Measurements from ENCODE around the gene CDKN1C. TPM values are rescaled to one million over a fixed set of nuclear protein-coding genes. Genes with fewer than 3 reads are reported as not detected.

Gene CDKN1C
- total RNA-seq, 1 donor from 2014 or later, result 0.29 TPM

DNA sequence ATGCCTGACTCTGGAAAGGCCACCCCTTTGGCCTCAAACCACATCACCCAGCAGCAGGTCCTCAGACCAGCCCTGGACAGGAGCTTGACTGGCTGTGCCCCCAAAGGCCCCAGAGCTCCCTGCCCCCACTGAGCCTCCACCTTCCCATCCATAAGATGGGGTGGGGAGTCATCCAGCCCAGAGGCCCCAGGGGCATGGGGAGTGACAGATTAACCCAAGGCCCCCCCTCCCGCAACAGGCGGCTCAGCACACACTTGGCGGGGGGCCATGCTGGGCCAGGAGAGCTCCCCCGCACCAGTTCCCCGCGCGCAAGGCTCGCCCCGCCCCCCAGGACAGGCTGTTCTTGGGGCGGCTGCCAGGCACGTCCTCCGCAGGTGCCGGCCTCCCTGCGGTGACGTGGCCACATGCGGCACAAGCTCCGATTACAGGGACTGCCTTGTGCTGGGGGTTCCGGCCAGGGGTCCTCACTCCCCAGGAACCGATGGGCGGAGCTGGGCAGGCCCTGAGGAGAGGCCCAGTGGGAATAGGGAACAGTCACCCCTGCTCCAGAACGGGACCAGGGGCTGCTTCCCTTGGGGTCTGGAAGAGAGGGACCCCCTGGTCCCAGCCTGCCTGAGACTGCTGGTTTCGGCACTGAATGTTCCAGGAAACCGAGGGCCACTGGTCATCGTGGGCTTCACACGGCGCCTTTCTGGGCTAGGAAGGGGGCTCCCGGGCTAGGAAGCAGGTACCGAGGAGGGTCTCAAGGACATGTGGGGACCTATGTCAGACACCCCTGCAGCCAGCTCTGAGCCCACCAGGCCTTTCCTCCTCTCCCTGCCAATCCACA is 5.1 kb upstream of the CDKN1C start:
- intact Hi-C loops (cut with micrococcal nuclease), result loop anchor here (5.0 kb wide), 1 partner anchor 1038 kb away; the partner anchor contains the start of gene LSP1

DNA sequence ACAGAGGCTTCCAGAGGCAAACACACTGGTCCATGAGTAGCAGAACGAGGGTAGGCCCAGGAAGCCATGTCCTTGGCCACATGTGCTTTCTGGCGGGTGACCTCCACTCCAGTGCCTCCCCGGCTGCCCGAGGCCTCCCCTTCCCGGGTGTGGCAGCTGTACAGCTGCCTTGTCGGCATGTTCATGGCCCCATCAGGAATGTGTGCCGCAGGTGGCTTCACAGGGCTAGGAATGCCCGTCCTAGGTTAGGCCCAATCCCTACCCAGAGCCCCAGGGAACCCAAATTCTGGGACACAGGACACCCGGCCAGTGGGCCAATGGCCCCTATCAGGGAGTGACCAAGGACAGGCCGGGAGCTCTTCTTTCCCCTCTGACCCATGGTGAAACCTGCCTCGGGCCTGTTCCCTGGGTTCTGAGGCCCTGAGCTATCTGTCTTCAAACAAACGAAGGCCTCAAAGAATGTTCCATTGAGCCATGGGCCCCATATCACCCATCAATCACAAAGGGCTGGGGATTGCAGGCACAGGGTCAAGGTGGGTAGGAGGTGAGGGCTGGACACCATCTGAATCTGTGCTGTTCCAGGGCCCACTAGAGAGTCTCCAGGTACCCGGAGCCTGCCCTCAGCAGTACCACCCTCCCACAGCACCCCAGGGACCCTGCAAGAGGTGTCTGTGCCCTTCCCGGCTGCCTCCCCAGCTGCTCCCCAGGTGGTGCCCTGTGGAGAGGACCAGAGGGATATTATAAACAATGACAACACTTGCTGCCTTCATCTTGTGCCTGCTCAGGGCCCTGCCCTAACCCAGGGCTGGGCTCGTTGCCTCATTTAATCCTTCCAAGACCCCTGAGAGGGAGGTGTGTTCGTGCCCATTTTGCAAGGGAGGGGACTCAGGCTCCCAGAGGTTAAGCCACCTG is 4.0 kb upstream of the CDKN1C start:
- intact Hi-C loops (cut with micrococcal nuclease), result loop anchor here (2.0 to 10.0 kb wide), 5 partner anchors 103 to 1037 kb away; partner anchors contain the start of genes KCNQ1OT1, LSP1 and NAP1L4

DNA sequence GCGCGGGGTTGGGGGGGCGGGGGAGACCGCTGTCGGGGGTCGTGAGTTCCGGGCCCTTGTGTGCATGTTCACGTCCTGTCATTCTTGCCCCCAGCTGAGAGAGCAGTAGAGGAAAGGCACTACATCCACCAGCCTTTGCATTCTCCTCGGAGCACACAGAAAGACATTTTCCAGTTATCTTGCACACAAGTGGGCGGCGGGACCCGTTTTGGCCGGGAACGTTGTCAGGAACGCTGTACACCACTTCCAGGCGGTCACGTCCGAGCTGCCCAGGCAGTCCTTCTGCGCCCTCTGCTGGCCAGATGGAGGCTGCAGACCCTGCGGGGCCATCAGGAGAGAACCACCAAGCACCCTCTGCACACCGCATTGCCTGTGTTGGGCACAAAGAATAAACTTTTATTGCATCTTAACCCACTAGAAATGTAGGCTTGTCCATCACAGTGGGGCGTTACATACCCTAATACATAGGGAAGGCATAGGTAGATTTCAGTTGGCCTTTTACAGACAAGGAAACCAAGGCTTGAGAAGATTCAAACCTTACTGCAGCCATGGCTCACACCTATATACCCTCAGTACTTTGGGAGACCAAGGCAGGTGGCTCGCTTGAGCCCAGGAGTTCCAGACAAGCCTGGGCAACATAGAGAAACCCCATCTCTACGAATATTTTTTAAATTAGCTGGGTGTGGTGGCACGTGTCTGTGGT is 2.8 kb upstream of the CDKN1C start:
- intact Hi-C loops (cut with micrococcal nuclease), result loop anchor here (1.0 to 10.0 kb wide), 6 partner anchors 104 to 694 kb away; partner anchors contain the start of genes KCNQ1OT1 and NAP1L4

DNA sequence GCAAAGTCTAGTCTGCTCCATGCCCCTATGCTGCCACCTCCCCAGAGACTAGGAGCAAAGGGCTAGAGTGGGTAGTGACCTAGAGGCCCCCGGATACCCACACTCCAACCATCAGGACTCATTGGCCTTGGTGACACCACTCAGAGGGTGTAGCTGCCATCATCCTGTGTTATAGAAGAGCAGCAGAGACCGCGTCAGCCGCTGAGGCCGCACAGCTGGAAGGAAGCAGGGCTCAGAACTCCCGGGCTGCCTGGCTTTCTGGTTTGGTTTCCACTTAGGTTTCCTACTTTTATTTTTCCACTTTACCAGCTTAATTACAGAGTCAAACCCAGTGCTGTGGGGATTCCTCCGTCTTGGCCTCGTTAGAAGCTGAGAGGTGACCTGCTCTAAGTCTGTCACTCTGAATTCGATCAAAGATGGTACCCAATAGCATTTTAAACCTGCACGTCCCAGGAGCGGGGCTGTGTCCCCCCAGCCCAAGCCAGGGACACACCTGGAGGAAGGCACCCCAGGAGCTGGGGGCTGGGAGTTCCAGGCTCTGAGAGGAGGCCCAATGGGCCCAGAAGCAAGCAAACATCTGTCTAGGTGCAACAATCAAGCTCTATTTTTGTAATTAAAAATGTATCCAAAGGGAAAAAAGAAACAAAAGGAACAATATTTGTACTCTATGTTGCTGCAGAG is 2.1 kb upstream of the CDKN1C start:
- intact Hi-C loops (cut with micrococcal nuclease), result loop anchor here (1.0 to 10.0 kb wide), 6 partner anchors 105 to 693 kb away; partner anchors contain the start of genes KCNQ1OT1 and NAP1L4

GRCh38 chr11:2886936-2887335 is 1.4 kb upstream of the CDKN1C start:
- intact Hi-C loops (cut with micrococcal nuclease), result loop anchor here (1.0 to 10.0 kb wide), 4 partner anchors 105 to 692 kb away; partner anchors contain the start of genes KCNQ1, KCNQ1OT1 and NAP1L4

GRCh38 chr11:2886191-2886894 is 768 bp upstream of the CDKN1C start:
- intact Hi-C loops (cut with micrococcal nuclease), result loop anchor here (1.0 to 10.0 kb wide), 4 partner anchors 106 to 692 kb away; partner anchors contain the start of genes KCNQ1, KCNQ1OT1 and NAP1L4

DNA sequence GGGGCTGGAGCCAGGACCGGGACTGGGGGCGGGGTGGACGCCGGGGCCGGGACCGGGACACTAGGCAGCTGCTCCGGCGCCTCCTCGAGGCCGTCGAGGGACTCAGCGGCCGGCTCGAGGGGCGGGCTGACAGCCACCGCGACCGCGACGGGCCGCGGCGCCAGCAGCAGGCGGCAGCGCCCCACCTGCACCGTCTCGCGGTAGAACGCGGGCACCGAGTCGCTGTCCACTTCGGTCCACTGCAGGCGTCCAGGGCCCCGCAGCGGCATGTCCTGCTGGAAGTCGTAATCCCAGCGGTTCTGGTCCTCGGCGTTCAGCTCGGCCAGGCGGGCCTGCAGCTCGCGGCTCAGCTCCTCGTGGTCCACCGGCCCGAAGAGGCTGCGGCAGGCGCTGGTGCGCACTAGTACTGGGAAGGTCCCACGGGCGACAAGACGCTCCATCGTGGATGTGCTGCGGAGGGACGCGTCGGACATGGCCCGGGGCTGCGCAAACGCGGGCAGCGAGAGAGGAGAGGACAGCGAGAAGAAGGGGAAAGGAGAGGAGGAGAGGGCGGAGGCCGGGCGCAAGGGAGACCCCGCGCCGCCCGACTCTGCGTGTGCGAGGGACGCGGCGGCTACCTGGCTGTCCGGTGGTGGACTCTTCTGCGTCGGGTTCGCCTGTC is 428 bp downstream of the CDKN1C start:
- intact Hi-C loops (cut with micrococcal nuclease), result loop anchor here (1.0 to 10.0 kb wide), 8 partner anchors 17 to 690 kb away; partner anchors contain the start of genes CD81, KCNQ1OT1, NAP1L4 and TSSC4

DNA sequence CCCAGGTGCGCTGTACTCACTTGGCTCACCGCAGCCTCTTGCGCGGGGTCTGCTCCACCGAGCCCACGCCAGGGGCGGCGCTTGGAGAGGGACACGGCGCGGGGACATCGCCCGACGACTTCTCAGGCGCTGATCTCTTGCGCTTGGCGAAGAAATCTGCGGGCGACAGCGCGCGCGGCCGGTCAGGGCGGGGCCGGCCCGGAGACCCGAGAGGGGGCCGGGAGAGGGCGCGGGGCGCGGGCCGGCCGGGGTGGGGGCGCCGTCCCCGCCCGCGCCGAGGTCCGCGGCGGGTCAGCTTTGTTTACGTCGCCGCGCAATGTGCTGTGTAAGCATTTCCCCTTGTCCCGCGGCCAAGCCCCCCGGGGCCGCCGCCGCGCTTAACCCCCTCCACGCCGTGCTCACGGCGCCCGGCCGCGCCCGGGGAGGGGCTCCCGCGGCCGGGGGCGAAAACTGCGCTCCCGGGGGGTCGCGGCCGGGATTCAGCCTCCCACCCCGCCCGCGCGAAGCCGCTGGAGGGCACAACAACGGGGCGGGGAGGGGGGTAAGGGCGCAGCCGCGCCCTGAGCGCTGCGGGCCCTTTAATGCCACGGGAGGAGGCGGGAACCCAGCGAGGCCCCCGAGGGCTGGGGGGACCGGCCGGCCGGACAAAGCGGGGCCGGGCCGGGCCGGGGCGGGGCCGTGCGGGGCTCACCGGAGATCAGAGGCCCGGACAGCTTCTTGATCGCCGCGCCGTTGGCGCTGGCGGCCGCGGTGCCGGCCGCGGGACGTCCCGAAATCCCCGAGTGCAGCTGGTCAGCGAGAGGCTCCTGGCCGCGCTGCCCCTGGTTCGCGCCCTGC is 1.4 kb downstream of the CDKN1C start:
- intact Hi-C loops (cut with micrococcal nuclease), result loop anchor here (10.0 kb wide), 1 partner anchor 689 kb away; no protein-coding TSS in a partner anchor

DNA sequence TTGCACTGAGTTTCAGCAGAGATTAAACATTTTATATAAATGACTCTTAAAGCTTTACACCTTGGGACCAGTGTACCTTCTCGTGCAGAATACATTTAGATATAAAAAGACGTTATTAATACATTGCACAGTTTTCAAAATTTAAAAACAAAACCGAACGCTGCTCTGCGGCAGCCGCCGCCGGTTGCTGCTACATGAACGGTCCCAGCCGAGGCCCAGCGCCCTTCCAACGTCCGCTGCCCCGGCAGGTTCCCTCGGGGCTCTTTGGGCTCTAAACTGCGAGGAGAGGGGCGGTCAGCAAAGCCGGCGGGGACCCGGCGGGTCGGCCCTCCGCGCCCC is 2.0 kb downstream of the CDKN1C start:
- intact Hi-C loops (cut with micrococcal nuclease), result loop anchor here (10.0 kb wide), 1 partner anchor 689 kb away; no protein-coding TSS in a partner anchor

DNA sequence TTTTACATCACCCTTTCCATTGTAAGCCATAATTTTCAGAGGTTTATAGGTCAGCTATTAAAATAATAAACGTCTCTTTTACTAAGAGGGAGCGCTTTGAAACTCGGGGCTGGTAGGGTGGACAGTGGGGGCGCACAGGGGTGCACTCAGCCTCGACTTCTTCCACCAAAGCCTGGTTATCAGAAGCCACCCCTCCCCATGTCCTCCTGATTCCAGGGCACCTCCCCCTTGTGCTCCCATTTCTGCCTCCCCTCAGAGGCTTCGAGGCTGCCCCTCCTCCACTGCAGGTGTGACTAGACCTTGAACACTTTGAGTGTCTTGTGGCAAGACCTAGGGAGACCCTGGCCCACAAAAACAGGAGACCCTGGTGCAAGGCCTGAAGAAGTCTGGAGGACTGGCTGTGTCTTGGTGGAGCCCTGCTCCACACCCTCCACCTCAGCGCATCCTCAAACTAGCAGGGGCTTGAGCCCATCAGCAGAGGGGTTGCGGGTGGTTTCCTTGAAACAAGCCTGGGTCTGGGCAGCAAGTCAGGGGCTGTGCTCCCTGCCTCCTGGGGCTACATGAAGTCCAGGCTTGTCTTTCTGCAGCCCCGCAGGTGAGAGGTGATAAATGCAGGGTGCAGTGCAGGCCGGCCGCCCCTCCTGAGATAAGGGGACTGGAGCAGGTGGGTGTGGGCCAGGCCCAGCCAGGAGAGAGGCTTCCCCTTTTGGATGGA is 3.0 kb downstream of the CDKN1C start:
- intact Hi-C loops (cut with micrococcal nuclease), result loop anchor here (10.0 kb wide), 1 partner anchor 688 kb away; no protein-coding TSS in a partner anchor

DNA sequence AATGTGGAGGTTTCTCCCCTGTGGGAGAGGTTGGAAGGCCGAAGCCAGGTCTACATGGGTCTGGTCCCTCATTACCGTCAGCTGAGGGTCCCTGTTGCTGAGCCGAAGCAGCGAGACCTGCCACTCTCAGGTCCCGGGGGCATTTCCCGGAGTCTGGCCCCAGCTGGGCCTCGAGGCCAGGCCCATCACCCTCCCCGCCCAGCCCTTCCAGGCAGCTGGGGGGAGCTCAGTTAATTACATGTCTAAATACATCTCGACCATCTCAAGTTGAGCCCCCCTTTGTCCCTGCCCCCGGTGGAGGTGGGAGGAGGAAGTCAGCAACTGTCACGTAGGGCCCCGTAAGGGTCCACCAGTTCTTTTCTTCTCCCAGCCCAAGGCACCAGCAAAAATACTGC is 3.6 kb downstream of the CDKN1C start:
- intact Hi-C loops (cut with micrococcal nuclease), result loop anchor here (10.0 kb wide), 1 partner anchor 687 kb away; no protein-coding TSS in a partner anchor

- intact Hi-C loops (cut with micrococcal nuclease), result loop anchor here (10.0 kb wide), 1 partner anchor 687 kb away; no protein-coding TSS in a partner anchor
Observed at GRCh38 chr11:2881076-2881980, 4.2 kb downstream of the CDKN1C start.

DNA sequence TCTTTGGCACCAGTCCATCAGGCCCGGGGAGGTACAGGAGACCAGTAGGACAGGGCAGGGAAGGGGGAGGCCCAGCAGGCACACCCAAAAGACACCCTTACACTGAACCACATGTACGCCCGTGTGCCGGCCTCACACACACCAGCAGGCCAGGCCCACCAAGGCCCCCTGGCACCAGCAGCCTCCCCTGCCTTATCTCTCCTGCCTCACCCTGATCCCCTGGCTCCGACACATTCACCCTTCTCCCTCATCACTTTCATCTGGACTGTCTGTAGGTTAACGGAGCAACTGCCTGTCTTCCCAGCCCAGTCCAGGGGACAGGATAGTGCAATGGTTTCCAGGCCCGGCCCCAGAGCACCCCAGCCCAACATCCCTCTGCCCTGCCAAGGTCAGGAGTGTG is 4.9 kb downstream of the CDKN1C start:
- intact Hi-C loops (cut with micrococcal nuclease), result loop anchor here (10.0 kb wide), 1 partner anchor 686 kb away; no protein-coding TSS in a partner anchor

- intact Hi-C loops (cut with micrococcal nuclease), result no loop called here
Observed at GRCh38 chr11:2878782-2879181, 6.8 kb downstream of the CDKN1C start.

GRCh38 chr11:2877474-2877873 is 8.1 kb downstream of the CDKN1C start:
- intact Hi-C loops (cut with micrococcal nuclease), result no loop called here

DNA sequence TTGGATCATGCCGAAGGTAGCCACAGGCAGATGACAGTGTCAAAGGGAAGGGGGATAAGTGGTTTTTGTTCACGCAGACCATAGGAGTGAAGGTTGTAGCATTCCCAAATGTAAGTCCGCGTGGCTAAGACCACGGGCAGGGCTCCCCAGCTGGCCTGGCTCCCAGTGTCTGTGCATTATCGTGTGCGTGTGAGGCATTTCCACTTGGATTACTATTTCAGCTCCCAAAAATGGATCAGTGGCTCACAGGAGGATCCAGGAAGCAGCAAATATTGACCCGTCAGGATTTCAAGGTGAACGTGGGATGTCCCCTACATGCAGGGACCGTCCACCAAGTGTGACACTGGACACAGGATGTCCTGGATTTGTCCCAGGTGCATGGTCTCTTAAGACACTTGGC is 10.6 kb downstream of the CDKN1C start:
- intact Hi-C loops (cut with micrococcal nuclease), result no loop called here
